ENCODE measurements around the gene WNT3. TPM values are rescaled to one million over a fixed set of nuclear protein-coding genes. Genes with fewer than 3 reads are reported as not detected.

WNT3 gene
- total and polyA plus RNA-seq, 10 donors: 0.32 to 0.94 (median 0.67) TPM

- Histone ChIP-seq H3K4me1 (peaks cover 18 to 57% (median 33%) of the 10 kb centered on the region in 6 donors), H3K4me3 (no peak overlapping the region), H3K9me3 (no peaks in the 10 kb centered on the region), H3K27ac (no peak overlapping the region), H3K27me3 (replicated peaks in 1 of 7) (peaks cover 14 to 91% (median 64%) of the 10 kb centered on the region in 7 donors), H3K36me3 (no peaks in the 10 kb centered on the region)
- 31 to 45% (median 40%) methylated on average over 11 to 13 of the region's 13 CpGs for WGBS, 5 donors
- intact Hi-C loops (cut with DNase I; ENCODE audit: low total_unique reads): no loop called here
- no peak for DNase-seq
- TF ChIP-seq POLR2A (IDR thresholded peaks at IDR 0.05): no peak
Measured at GRCh38 chr17:46820592-46821450, 2.3 kb upstream of the WNT3 start.

GRCh38 chr17:46819906-46820351 lies 1.4 kb upstream of the WNT3 start:
- Histone ChIP-seq H3K9me3 (no peaks in the 10 kb centered on the region), H3K27me3 (replicated peaks in 1 of 7) (peaks cover 14 to 95% (median 67%) of the 10 kb centered on the region in 7 donors), H3K4me1 (peaks cover 18 to 57% (median 33%) of the 10 kb centered on the region in 6 donors), H3K4me3 (peak overlapping the region in 3 of 8 donors; percentile 44 to 73 (median 51)), H3K36me3 (no peaks in the 10 kb centered on the region), H3K27ac (no peak overlapping the region)
- intact Hi-C loops (cut with DNase I; ENCODE audit: low total_unique reads): no loop called here
- TF ChIP-seq POLR2A (IDR thresholded peaks at IDR 0.05) (no peak), POLR2AphosphoS5 (IDR thresholded peaks at IDR 0.05) (no peak), CTCF (IDR thresholded peaks at IDR 0.05 in 8 of 11, conservative IDR thresholded peaks at IDR 0.05 in 3 of 11) (no peak)
- WGBS, 5 donors: 5 to 11% (median 7%) methylated on average over 17 to 24 of the region's 24 CpGs
- no peak for DNase-seq

- H3K4me1 ChIP-seq: peaks cover 18 to 57% (median 33%) of the 10 kb centered on the region in 6 donors
- no peak for DNase-seq
- no peak overlapping the region for H3K27ac ChIP-seq
- no peaks in the 10 kb centered on the region for H3K9me3 ChIP-seq
- peaks cover 14 to 95% (median 71%) of the 10 kb centered on the region in 7 donors for H3K27me3 ChIP-seq (replicated peaks in 1 of 7)
- peak overlapping the region; percentile 29 to 73 (median 44) for H3K4me3 ChIP-seq
- WGBS, 5 donors: 2 to 15% (median 3%) methylated on average over 26 to 72 of the region's 72 CpGs
- H3K36me3 ChIP-seq: no peaks in the 10 kb centered on the region
- intact Hi-C loops (cut with DNase I; ENCODE audit: low total_unique reads): no loop called here
- no peak for TF ChIP-seq CTCF (IDR thresholded peaks at IDR 0.05 in 8 of 11, conservative IDR thresholded peaks at IDR 0.05 in 3 of 11)
- no peak for TF ChIP-seq POLR2AphosphoS5 (IDR thresholded peaks at IDR 0.05)
Measured at GRCh38 chr17:46818929-46819859, 702 bp upstream of the WNT3 start.

GRCh38 chr17:46817901-46818209 lies 637 bp downstream of the WNT3 start:
- no peak for TF ChIP-seq CTCF (IDR thresholded peaks at IDR 0.05 in 8 of 11, conservative IDR thresholded peaks at IDR 0.05 in 3 of 11)
- TF ChIP-seq POLR2A (IDR thresholded peaks at IDR 0.05): no peak
- TF ChIP-seq POLR2AphosphoS5 (IDR thresholded peaks at IDR 0.05): no peak
- no peak overlapping the region for H3K27ac ChIP-seq
- no peaks in the 10 kb centered on the region for H3K36me3 ChIP-seq
- intact Hi-C loops (cut with DNase I; ENCODE audit: low total_unique reads): no loop called here
- H3K4me1 ChIP-seq: peaks cover 18 to 57% (median 33%) of the 10 kb centered on the region in 6 donors
- no peaks in the 10 kb centered on the region for H3K9me3 ChIP-seq
- H3K27me3 ChIP-seq (replicated peaks in 1 of 7): peaks cover 14 to 100% (median 71%) of the 10 kb centered on the region in 7 donors
- DNase-seq: no peak
- WGBS, 5 donors: 5 to 10% (median 8%) methylated on average over 5 of the region's 5 CpGs
- H3K4me3 ChIP-seq: peak overlapping the region in 1 of 8 donors; percentile 44

Data from spleen (tissue), 11 donors.